Medulla oblongata (tissue), 1 donor: ENCODE measurements around the gene LIN7A.

Experiments used
- DNase-seq: peaks from one replicate; pipeline ENCODE4 v3.0.0-alpha.2; 2015; ENCODE audit errors: extremely low spot score

LIN7A gene

GRCh38 chr12:80860206-80860605, 77.5 kb downstream of the LIN7A start:
- no peak for DNase-seq

DNA sequence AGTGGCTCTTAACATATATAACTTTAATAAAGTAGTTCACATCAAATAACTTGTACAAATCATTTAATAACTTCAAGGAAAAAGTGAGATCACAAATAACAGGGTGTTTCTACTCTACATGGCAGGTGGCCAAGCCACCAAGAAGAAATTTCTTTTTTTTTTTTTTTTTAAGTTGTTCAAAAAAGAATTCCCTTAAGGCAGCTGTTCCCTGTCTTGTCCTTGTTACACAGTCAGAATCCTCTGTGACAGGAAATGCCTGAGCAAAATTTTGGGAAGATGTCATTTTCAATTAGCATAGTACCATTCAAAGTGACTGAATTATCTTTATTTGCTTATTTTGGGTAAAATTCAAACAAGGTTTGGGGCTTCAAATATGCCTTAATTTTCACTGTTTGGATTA, 79.4 kb downstream of the LIN7A start:
- DNase-seq, result no peak

- no peak for DNase-seq
These were observed 80.4 kb downstream of the LIN7A start for GRCh38 chr12:80857311-80857710.

GRCh38 chr12:80849337-80849736, 88.4 kb downstream of the LIN7A start:
- no peak for DNase-seq

DNA sequence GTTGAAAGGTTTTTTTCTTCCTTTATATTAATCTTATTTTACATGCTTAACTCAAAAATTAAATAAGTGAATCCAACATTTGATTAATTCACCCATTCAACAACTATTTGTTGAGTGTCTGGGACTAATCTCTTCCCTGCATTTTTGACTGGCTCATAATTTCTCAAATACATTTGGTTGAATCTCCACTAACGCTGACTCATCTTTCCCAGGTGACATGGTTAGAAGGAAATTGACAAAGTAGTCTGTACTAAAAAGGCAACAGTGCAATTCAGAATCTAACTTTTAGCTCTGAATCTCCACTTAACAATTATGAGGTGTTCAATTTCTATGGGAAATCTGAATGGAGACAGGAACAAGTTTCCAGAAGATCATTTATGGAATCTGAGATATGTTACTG, 88.9 kb downstream of the LIN7A start:
- DNase-seq, result no peak

DNA sequence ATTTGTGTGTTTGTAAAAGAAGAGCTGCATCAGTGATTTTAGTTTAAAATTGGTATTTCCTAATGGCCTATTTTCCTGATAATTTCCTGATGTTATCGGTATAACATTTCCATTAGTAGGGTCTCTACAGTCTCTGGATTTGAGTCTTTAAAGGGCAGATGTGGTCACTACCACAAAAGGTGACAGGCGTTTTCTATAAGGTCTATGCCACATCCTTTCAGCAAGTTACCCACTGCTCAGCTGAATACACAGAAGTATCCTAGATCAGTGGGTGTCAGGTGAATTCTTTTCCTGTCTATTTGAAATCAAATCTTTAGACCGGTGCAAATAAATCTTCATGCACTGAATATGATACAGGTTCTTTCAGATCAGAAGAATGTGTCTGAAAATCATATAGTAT, 90.2 kb downstream of the LIN7A start:
- no peak for DNase-seq

DNA sequence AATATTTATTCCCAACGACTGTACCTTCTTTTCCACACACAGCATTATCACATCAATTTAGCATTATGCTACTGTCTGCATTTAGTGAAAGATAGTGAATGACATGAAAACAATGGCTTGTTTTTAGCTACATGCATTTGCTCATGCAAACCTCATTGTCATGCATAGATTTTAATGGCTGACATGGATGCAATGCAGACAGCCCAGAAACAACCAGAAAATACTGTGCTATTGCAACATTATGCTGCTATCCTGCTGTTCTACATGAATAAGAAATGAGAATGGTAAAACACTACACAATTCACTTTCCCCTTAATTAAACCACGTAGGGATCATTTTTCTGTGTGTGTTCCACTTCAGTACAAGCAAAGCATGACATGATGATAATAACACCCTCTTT, 90.8 kb downstream of the LIN7A start:
- no peak for DNase-seq

- no peak for DNase-seq
These were observed 92.1 kb downstream of the LIN7A start for GRCh38 chr12:80845639-80846038.

- no peak for DNase-seq
These were observed 93.8 kb downstream of the LIN7A start for GRCh38 chr12:80843969-80844368.

DNA sequence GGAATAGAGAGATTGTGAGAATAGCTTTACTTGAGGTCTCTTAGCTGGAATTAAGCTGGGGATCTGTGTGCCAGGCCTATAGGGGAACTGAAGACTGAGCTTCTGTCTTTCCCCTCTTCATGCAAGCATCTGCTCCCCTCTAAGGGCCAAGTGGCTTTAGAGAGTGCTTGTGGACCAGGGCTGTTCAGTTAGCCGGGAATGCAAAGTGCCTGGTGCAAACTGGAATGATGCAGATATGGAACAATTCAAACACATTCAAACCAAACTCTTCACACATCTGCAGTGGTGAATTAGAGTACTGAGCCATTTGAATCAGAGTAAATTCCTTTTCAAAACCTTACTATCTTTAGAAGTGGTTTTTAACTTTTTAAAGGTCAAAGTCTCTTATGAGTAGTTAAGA, 99.0 kb downstream of the LIN7A start:
- DNase-seq, result peak; percentile 6

DNA sequence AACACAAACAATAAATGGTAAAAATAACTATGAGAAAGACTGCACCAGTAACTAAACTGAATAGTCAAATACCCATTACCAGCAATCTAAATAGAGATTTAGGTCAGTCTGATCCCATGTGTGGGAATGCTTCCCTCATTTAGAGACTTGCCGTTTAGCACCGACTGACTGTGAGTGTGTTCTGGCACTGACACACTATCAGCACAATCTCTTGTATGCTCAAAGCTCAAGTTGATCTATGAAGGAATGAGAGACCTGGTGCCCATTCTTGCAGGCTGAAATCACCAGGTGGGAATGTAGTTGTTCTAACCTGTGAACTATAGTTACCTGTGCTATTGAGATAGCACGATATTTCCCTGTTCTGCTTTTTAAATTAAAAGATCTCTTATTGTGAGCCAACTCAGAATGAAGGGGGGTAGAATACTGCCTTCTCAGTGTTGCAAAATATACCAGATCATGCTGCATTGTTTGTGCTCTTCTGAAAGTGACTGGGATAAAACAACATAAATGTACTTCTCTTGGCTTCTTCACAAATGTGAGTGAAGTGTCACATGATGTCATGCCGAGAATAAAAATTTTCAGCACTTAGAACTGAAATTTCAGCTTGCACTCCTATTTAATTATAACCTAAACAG, 99.6 kb downstream of the LIN7A start:
- no peak for DNase-seq

GRCh38 chr12:80837342-80837978, 100.3 kb downstream of the LIN7A start:
- peak; percentile 57 for DNase-seq

GRCh38 chr12:80834724-80835123, 103.0 kb downstream of the LIN7A start:
- no peak for DNase-seq

- no peak for DNase-seq
These were observed 107.1 kb downstream of the LIN7A start for GRCh38 chr12:80830533-80831088.

- no peak for DNase-seq
These were observed 108.0 kb downstream of the LIN7A start for GRCh38 chr12:80829767-80830166.

DNA sequence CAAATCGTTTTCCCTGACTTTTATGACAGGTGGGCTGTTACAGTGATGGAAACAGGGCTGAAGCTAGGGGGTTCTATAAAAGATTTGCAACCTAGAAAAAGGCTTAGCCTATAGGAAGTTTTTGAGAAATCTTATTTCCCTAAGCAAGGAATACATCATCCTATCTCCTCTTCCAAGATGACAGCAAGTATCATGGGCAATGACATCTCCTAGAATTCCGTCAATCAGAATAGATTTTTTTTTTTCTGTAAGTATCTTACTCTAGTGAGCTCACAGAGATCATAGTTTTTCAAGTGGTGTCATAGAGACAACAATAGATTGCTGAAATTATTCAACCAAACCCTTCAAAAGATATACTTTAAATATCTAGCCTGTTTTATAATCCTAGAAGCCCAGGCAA, 112.2 kb downstream of the LIN7A start:
- DNase-seq, result no peak

GRCh38 chr12:80823393-80823792, 114.3 kb downstream of the LIN7A start:
- DNase-seq, result no peak

DNA sequence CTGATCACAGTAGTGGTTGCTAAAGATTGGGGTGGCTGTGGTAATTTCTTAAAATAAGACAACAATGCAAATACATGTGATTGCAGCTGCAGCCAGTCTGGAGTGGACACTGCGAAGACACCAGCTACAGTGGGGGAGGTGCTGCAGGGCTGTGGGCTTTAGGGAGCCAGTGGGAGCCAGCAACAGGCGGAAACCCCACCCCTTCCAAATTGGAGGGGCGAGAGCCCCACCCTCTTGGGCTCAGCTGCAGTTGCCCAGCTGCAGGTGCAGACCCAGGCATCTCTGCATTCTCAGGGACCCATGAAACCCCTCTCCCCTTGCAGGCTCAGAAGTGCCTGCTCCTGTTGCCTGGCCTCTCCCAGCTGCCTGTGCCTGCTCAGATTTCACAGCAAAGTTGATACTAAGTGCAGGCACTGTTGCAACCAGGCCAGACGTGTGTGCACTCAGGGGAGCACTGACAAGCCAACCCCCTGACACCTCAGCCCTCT, 116.2 kb downstream of the LIN7A start:
- DNase-seq, result no peak

- DNase-seq, result no peak
These were observed 118.9 kb downstream of the LIN7A start for GRCh38 chr12:80818878-80819277.

GRCh38 chr12:80815351-80815750, 122.4 kb downstream of the LIN7A start:
- DNase-seq, result no peak

DNA sequence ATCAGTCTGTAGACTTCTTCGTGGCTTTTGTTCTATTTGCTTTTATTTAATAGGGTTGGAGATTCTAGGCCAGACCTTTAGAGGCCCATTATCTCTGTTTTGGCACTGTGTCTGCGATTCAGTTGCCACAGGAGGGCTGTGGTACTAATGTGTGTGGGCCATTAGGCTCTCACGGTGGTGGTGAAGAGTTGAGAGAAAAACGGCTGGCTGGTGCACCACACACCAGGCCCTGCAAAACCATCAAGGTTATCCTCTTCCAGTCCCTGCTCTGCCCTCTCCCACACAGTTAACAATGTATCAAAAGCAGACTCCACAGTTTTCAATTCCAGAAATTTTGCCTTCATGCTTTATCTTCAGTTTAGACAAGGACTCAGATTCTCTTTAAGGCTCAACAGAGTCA, 123.3 kb downstream of the LIN7A start:
- no peak for DNase-seq

GRCh38 chr12:80813820-80814219, 123.9 kb downstream of the LIN7A start:
- DNase-seq, result no peak

- DNase-seq, result no peak
These were observed 125.6 kb downstream of the LIN7A start for GRCh38 chr12:80811957-80812708.
